GM18517 (cell line): ENCODE data around the gene TMEM131.

Experiments used
- ATAC-seq: cut with Tn5 transposase; IDR thresholded peaks from one replicate; pipeline ENCODE4 v1.9.1; 2021; ENCODE audit warnings: mild to moderate bottlenecking, moderate library complexity; ENCODE audit not compliant: unreplicated experiment

Gene TMEM131

DNA sequence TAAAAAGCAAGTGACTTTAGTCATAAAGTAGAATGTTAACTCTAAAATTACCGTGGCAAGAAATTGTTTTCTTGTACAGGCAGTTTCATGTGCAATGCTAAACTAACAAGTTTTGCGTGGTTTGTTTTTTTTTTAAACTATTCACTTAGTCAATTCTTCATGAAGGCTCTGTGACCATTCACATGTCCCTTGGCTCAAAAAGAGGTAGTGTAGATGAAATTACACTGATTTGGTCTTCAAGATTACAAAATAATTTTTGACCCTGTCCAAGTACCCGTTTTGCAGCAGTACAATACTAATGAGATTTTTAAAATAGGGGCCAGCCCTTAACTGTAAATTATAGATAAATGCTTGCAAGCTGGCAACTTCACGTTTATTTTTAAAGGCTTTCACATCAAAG is 1.3 kb downstream of the TMEM131 start:
- no peak for ATAC-seq

- no peak for ATAC-seq
These were observed 1.8 kb downstream of the TMEM131 start for GRCh38 chr2:97993926-97994325.

DNA sequence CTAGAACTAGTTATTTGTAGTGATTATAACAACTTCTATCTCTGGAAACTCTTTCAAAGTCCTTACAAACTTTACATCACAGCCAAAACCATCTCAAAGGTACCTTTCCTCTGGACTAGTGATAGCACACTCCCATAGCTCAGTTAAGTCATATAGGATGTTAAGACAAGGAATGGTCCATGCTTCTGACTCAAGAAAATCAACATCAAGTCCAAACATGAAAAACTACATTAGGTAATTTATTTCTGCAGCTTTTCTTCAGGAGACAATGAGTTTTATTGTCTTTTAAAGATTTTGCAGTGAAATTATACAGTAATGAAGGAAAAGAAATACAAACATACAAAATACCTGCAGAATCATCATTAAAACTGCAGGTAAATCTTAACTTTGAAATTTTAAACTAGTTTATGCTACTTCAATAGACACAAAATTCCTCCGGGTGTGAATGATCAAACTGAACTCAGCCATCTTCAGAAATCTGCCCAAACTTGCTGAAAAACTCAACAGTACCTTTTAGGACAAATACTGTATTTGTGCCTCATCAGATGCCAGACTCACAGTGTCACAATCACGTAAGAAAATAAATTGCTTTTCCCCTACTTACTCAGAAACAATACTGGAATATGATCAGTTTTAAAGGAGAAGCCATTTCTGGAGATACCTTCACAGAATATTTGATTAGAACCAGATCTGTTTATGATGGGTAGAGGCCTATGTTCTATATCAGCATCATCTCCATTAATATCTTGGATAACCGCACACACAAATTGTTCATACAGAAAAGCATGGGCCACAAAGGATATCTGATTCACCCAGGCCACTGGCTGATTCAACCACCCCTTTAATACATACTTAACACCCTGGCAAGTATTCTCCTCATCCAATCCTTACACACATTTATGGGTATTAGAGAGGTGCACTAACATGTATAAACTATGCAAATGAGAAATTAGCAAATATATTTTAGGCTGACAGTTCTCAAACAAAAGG is 2.6 kb downstream of the TMEM131 start:
- no peak for ATAC-seq

DNA sequence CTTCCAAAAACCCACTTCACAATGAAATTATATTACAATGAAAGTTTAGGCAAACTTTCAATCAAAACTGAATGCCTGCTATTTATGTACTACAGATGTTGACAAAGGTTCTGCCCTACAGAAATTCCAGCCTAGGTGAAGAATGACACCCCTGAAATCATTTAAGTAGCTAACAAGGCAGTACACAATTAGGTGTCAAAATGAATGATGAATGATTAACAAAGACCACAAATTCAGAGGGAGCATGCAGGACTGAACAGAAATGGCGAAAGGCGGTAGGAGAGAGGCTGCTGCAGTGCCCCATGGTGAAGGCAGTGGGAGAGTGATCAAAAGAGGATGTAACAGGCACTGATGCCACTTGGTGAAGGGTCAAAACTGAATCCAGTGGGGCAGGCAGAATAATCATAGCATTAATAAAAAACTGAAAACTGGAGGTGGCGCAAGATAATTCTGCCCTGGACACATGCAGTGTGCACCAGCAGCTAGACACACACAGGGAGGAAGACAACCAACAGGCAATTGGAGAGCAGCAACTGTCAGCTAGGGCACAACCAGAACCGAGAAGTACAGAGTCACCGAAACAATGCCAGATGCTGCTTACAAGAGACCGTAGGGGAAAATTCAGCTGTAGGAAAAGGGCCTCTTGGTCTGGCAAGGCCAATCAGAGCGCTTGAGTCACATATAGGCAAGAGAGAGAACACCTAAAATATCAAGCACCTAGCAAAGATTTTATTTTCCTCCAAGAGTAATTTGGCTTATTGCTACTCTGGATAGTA is 4.5 kb downstream of the TMEM131 start:
- ATAC-seq: no peak

GRCh38 chr2:97988722-97989121 is 7.0 kb downstream of the TMEM131 start:
- ATAC-seq: no peak

DNA sequence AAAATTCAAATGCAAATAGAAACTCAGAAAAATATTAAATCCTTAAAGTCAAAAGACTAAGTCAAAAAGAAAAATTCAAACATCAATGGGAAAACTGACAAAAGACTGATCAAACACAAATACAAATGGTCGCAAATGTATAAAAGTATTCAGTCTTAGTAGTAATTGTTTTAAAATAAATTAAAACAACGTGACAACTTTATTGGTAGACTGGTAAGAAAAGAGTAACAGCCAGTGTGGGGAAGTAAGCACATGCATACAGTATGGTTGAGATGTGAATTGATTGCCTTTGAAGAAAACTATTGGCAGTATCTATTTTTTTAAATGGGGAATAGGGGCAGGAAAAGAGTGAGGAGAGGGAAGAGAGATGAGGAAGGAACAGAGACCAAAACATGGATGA is 9.8 kb downstream of the TMEM131 start:
- ATAC-seq: no peak

- ATAC-seq: no peak
These were observed 12.1 kb downstream of the TMEM131 start for GRCh38 chr2:97983698-97984097.

- ATAC-seq: no peak
These were observed 12.6 kb downstream of the TMEM131 start for GRCh38 chr2:97983134-97983533.

DNA sequence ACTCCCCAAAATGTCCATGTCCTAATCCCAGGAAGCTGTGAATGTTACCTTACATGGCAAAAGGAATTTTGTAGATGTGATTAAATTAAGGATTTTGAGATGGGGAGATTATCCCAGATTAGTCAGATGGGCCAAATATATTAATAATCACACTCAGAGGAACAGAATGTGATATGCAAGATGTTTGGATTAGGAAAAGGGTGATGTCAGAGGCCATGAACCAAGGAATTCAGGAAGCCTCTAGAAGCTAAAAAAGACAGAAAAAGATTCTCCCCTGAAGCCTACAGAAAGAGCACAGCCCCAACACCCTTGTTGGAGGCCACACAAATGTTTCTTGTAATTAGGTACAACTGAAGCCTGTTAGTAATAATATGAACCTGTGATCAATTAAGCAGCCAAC is 13.1 kb downstream of the TMEM131 start:
- no peak for ATAC-seq

DNA sequence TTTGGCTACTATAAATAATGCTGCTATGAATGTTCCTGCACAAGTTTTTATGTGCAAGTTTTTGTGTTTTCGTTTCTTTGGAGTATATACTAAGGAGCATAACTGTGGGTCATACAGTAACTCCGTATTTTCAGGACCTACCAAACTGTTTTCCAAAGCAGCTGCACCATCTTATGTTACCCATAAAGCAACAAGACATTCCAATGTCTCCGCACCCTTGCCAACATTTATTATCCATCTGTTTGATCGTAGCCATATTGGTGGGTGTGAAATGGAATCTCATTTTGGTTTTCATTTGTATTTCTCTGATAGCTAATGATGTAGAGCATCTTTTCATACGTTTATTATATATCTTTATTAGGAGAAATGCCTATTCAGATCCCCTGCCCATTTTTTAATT is 13.8 kb downstream of the TMEM131 start:
- ATAC-seq: no peak

DNA sequence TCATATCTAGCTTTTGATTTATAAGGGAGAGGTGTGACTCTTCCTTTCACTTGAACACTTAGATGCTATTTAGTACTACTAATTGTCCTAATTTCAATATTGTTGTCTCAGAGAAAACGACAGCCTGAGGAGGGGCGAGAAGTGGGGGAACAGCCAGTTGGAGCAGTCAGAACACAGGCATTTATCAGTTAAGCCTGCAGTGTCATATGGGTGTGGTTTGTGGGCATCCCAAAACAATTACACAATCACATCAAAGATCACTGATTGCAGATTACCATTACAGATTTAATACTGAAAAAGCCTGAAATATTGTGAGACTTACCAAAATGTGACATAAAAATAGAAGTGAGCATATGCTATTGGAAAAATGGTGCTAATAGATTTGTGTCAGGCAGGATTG is 15.8 kb downstream of the TMEM131 start:
- no peak for ATAC-seq

GRCh38 chr2:97974471-97974870 is 21.3 kb downstream of the TMEM131 start:
- ATAC-seq: no peak

DNA sequence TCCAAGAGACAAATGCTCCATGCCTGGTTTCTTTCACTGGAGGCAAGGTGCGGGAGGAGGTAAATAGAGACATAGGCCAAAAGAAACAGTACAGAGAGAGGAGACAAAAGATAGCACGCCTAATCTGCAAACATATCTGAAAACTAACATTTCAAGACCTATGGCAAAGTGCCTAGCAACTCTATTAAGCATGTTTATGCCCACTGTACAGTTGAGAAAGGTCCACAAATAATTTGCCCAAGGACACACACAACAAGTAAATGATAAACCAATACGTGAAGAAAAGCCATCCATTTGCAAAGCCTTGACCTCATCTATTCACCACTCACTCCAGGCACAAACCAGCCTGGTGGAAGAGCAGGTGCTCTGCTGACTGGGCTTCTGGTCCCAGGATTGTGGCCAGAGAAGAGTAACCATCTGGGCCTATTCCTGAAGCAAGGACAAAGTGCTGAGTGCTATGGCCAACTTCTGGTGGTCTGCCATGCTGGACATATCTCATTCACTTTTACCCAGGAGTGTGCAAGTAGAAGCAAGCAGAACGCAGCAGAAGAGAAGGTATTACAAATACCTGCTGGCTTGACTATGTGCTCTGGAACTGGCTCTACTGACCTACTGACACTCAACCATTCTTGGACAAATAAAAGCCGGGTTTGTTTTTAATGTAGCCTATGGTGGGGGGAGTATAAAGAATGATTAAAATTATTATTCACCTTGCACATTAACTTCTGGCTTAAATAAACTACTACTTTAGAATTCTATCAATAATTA is 25.3 kb downstream of the TMEM131 start:
- ATAC-seq: no peak

- no peak for ATAC-seq
These were observed 26.4 kb downstream of the TMEM131 start for GRCh38 chr2:97969081-97970067.

DNA sequence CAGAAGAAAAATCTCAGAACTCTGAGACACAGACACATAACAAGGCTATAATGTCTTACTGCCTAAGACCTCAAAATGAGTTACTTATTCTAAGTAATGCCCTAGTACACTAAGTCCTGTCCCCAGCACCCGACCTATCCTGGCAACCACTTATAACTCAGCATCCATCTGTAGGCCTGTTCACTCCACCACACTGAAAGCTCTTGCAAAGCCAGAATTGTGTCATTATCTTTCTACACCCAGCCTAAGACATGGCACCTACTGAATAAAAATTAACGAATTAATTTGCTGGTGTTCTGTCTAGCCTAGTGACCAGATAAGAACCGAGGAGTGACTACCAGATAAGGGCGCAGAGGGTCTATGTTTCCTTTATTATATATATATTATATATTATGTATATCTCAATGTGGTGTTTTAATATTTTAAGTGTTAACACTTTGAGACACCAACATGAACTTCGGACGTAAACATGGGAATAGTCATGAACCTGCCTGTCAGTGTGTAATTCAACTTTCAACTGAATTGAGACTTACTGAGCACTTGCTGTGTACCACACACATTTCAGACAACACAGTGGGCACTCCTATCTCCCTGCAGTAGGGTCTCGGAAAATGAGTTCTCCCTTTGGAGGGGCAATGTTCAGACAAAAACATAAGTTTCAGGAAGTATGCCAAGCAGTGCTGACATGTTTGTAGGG is 27.7 kb downstream of the TMEM131 start:
- ATAC-seq: no peak

GRCh38 chr2:97967216-97967592 is 28.5 kb downstream of the TMEM131 start:
- ATAC-seq: peak; percentile 26

GRCh38 chr2:97966545-97967215 is 29.1 kb downstream of the TMEM131 start:
- ATAC-seq: peak; percentile 73

DNA sequence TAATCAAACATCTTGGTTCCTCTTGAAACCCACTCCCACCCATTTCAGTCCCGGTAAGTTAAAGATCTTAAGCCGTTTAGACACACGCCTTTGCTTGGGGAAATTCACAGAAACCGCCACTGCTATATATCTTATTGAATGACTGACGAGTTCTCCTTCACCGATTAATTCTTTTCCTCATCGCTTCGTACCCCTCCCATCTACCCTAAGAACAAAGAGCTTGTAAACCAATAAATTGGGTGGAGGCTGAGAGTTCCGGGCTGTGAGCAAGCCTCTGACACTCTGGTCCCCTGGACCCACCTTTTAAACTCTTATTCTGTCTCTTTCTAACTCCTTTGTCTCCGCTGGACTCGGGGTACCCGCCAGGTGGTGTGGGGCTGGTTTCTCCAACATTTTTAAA is 30.6 kb downstream of the TMEM131 start:
- no peak for ATAC-seq

DNA sequence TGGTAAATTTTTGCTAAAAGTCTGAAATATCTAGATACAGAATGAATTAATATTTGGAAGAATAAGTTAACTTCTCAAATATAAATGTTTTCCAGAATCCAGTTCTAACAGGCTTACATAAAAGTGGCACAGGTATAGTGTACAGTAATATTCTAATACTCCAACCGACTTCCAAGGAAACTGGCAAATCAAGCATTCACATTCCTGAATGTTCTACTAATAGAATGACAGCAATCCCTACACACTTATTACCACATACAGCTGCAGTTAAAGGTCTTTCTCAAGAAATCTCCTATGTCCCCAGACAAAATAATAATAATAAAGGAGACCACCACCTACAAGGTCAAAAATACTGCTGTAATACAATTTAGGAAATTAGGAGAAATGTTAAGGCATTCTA is 31.9 kb downstream of the TMEM131 start:
- no peak for ATAC-seq
